T-cell (primary cell): ENCODE data around the gene SCFD2. TPM values are rescaled to one million over a fixed set of nuclear protein-coding genes. Genes with fewer than 3 reads are reported as not detected.

Experiments used
- ATAC-seq, 4 experiments: fragments of 200-7000 bp in 3 of 4; fragments of 150-1000 bp in 1 of 4; cut with Tn5 transposase; replicated peaks in 1 of 4; 1 replicate in 3 of 4; 2 replicates in 1 of 4; pipeline ENCODE4 v1.10.0; 2021; ENCODE audit warnings: moderate library complexity in 3 of 4, mild to moderate bottlenecking in 2 of 4, moderate number of reproducible peaks in 1 of 4
- CTCF ChIA-PET, 2 donors: fragments of 300-600 bp; sonication (Branson Sonifier 250); formaldehyde crosslinking; loops; one replicate each; lab custom pipeline; 2022; ENCODE audit warnings: antibody characterized with exemption in 2 of 2; lab: Charles Lee
- POLR2A ChIA-PET, 2 donors: fragments of 300-600 bp; sonication (Branson Sonifier 250); formaldehyde crosslinking; loops; one replicate each; lab custom pipeline; 2022; ENCODE audit warnings: antibody characterized with exemption in 2 of 2; lab: Charles Lee
- DNase-seq, 35 experiments: peaks; one replicate each; pipeline versions ENCODE4 v3.0.0 to v3.0.0-alpha.2; 2013 to 2023
- H3K27ac ChIP-seq: one replicate; pipeline ENCODE4 v1.5.1; 2013; ENCODE audit warnings: low read length
- H3K27me3 ChIP-seq, 2 experiments: replicated peaks in 1 of 2; 1 replicate in 1 of 2; 2 replicates in 1 of 2; pipeline versions ENCODE4 v1.6.1 to v1.7.0; 2013; ENCODE audit warnings: low read length in 1 of 2, mixed read lengths in 1 of 2; ENCODE audit not compliant: control insufficient read depth in 2 of 2, insufficient read depth in 2 of 2; ENCODE audit errors: extremely low read depth in 1 of 2
- H3K36me3 ChIP-seq, 2 donors: 1 replicate in 1 of 2; 2 replicates in 1 of 2; pipeline versions ENCODE4 v1.6.1 to v1.7.0; 2013; ENCODE audit warnings: low read length in 1 of 2; ENCODE audit not compliant: control insufficient read depth in 2 of 2, insufficient read depth in 1 of 2; ENCODE audit errors: extremely low read depth in 1 of 2
- H3K4me1 ChIP-seq, 2 experiments: 1 replicate in 1 of 2; 2 replicates in 1 of 2; pipeline versions ENCODE4 v1.6.1 to v1.7.0; 2013; ENCODE audit warnings: low read length in 2 of 2, mixed read lengths in 1 of 2; ENCODE audit not compliant: insufficient read depth in 2 of 2, control insufficient read depth in 1 of 2; ENCODE audit errors: extremely low read depth in 1 of 2
- H3K4me3 ChIP-seq, 2 donors: 1 replicate in 1 of 2; 2 replicates in 1 of 2; pipeline versions ENCODE4 v1.5.1 to v1.7.0; 2013; ENCODE audit warnings: mild to moderate bottlenecking in 2 of 2, low read length in 1 of 2, moderate library complexity in 1 of 2; ENCODE audit not compliant: control insufficient read depth in 1 of 2; ENCODE audit errors: extremely low read depth in 1 of 2
- H3K9me3 ChIP-seq: 2 replicates; pipeline ENCODE4 v1.7.0; 2013
- H3K27ac Mint-ChIP-seq, 2 donors: one replicate each; pipeline ENCODE4 v1.8.0; 2020 to 2021; ENCODE audit warnings: mild to moderate bottlenecking in 2 of 2, mixed read lengths in 2 of 2
- H3K27me3 Mint-ChIP-seq, 2 donors: one replicate each; pipeline ENCODE4 v1.8.0; 2021 to 2022; ENCODE audit warnings: mixed read lengths in 2 of 2
- H3K36me3 Mint-ChIP-seq: one replicate; pipeline ENCODE4 v1.8.0; 2021; ENCODE audit warnings: mixed read lengths
- H3K4me1 Mint-ChIP-seq, 3 donors: one replicate each; pipeline ENCODE4 v1.8.0; 2020 to 2022; ENCODE audit warnings: mixed read lengths in 3 of 3, mild to moderate bottlenecking in 1 of 3
- H3K4me3 Mint-ChIP-seq, 3 donors: one replicate each; pipeline ENCODE4 v1.8.0; 2020 to 2022; ENCODE audit warnings: mild to moderate bottlenecking in 3 of 3, mixed read lengths in 3 of 3, moderate library complexity in 3 of 3
- H3K9me3 Mint-ChIP-seq, 3 donors: one replicate each; pipeline ENCODE4 v1.8.0; 2020 to 2022; ENCODE audit warnings: mixed read lengths in 3 of 3
- WGBS: methylation state at CpG from one replicate; pipeline ENCODE4 v1.1.5; 2013; ENCODE audit warnings: missing lambda C conversion rate; ENCODE audit not compliant: insufficient coverage; 5-methylcytosine and 5-hydroxymethylcytosine counted together
- total RNA-seq, 35 experiments: library from RNA in 6 of 35; stranded (reverse) in 6 of 35; fragments of 120-200 nt in 1 of 35; gene quantifications; one replicate each; pipeline versions ENCODE4 v1.2.1 to v1.2.4 and lab custom pipeline; 2013 to 2026

Gene SCFD2
- total RNA-seq, 5 donors from 2014 or later (not counting 1 experiment from before 2014, with no cell fraction given), result 19.0 to 28.9 (median 21.8) TPM

DNA sequence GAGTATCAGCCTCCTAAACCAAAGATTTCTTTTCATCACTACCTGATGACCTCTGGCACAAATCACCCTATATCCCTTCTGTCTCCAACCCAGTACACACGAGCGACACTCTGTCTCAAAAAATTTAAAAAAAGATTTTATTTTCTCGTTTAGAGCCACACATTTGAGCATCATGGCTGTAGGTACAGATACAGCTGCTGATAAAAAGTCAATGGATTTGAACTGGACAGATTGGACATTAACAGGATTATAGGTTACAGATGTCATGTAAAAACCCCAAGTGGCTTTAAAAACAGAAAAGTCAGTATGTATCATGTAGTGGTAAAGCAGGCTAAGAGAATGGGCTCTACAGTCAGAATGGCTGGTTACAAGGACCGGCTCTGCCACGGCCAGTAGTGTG, 171.1 kb downstream of the SCFD2 start:
- ChIA-PET CTCF (interaction anchor here (1.3 to 3.2 kb wide), 2 partner anchors 10 to 1038 kb away, joined by 5 to 24 read pairs; no protein-coding TSS in a partner anchor), POLR2A (no interaction called here)
- no peaks in the 10 kb centered on the region for H3K36me3 Mint-ChIP-seq
- no peaks in the 10 kb centered on the region for H3K9me3 ChIP-seq
- H3K27ac ChIP-seq, result no peak overlapping the region
- WGBS, result 93% methylated on average over 2 of the region's 5 CpGs
- no peak overlapping the region for H3K4me3 ChIP-seq
- H3K36me3 ChIP-seq, result no peaks in the 10 kb centered on the region
- no peaks in the 10 kb centered on the region for H3K27me3 ChIP-seq
- H3K27ac Mint-ChIP-seq, result no peak overlapping the region
- no peaks in the 10 kb centered on the region for H3K27me3 Mint-ChIP-seq
- H3K4me1 Mint-ChIP-seq, result no peaks in the 10 kb centered on the region
- DNase-seq, result no peak
- no peaks in the 10 kb centered on the region for H3K4me1 ChIP-seq
- no peak for ATAC-seq
- H3K9me3 Mint-ChIP-seq, result no peaks in the 10 kb centered on the region
- H3K4me3 Mint-ChIP-seq, result no peak overlapping the region

- H3K36me3 ChIP-seq, result no peaks in the 10 kb centered on the region
- ChIA-PET POLR2A (no interaction called here), CTCF (no interaction called here)
- H3K9me3 ChIP-seq, result no peaks in the 10 kb centered on the region
- H3K27me3 ChIP-seq, result no peaks in the 10 kb centered on the region
- H3K27me3 Mint-ChIP-seq, result no peaks in the 10 kb centered on the region
- no peak overlapping the region for H3K4me3 ChIP-seq
- H3K9me3 Mint-ChIP-seq, result no peaks in the 10 kb centered on the region
- no peaks in the 10 kb centered on the region for H3K36me3 Mint-ChIP-seq
- DNase-seq (no peak), ATAC-seq (no peak)
- H3K27ac Mint-ChIP-seq, result no peak overlapping the region
- H3K4me3 Mint-ChIP-seq, result no peak overlapping the region
- H3K4me1 Mint-ChIP-seq, result peaks cover 0 to 2% (median 0%) of the 10 kb centered on the region in 3 donors
- no CpG with 5 or more reads among the region's 1 CpG for WGBS
- H3K27ac ChIP-seq, result no peak overlapping the region
- H3K4me1 ChIP-seq, result no peaks in the 10 kb centered on the region
Measured at GRCh38 chr4:53193111-53193510, 172.8 kb downstream of the SCFD2 start.

GRCh38 chr4:53192496-53192895, 173.4 kb downstream of the SCFD2 start:
- ATAC-seq (no peak), DNase-seq (no peak)
- H3K4me3 Mint-ChIP-seq, result no peak overlapping the region
- H3K9me3 Mint-ChIP-seq, result no peaks in the 10 kb centered on the region
- Histone ChIP-seq H3K27ac (no peak overlapping the region), H3K4me3 (no peak overlapping the region), H3K9me3 (no peaks in the 10 kb centered on the region), H3K4me1 (no peaks in the 10 kb centered on the region), H3K27me3 (no peaks in the 10 kb centered on the region), H3K36me3 (no peaks in the 10 kb centered on the region)
- H3K4me1 Mint-ChIP-seq, result peaks cover 0 to 2% (median 0%) of the 10 kb centered on the region in 3 donors
- H3K36me3 Mint-ChIP-seq, result no peaks in the 10 kb centered on the region
- no peak overlapping the region for H3K27ac Mint-ChIP-seq
- no CpG with 5 or more reads among the region's 3 CpGs for whole genome bisulfite sequencing
- no peaks in the 10 kb centered on the region for H3K27me3 Mint-ChIP-seq
- ChIA-PET CTCF (no interaction called here), POLR2A (no interaction called here)

DNA sequence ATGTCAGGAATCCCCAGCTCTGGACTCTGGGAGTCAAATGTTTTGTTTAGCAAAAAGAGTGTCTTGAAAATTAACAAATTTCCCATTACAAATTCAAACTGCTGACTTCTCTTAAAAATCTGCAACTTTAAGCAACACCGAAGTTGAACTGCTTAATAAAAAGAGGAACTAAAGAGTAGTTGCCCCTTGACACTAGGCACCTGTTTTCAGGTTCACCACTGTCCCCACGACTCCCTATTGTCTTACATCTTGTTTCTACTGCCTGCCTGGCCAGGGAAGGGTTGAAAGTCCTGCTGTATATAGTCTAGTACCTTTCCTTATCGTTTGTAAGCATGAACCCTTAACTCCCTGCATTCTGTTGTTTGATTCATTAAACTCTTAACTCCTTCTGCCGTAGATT, 173.9 kb downstream of the SCFD2 start:
- Mint-ChIP-seq H3K4me3 (no peak overlapping the region), H3K36me3 (no peaks in the 10 kb centered on the region), H3K9me3 (no peaks in the 10 kb centered on the region), H3K4me1 (peaks cover 0 to 2% (median 0%) of the 10 kb centered on the region in 3 donors), H3K27me3 (no peaks in the 10 kb centered on the region), H3K27ac (no peak overlapping the region)
- 83% methylated on average over 1 of the region's 4 CpGs for WGBS
- no peaks in the 10 kb centered on the region for H3K36me3 ChIP-seq
- H3K4me3 ChIP-seq, result no peak overlapping the region
- H3K9me3 ChIP-seq, result no peaks in the 10 kb centered on the region
- H3K27ac ChIP-seq, result no peak overlapping the region
- no peak for DNase-seq
- H3K4me1 ChIP-seq, result no peaks in the 10 kb centered on the region
- ATAC-seq, result no peak
- ChIA-PET CTCF (no interaction called here), POLR2A (no interaction called here)
- no peaks in the 10 kb centered on the region for H3K27me3 ChIP-seq

- no peaks in the 10 kb centered on the region for H3K4me1 ChIP-seq
- peaks cover 0 to 2% (median 0%) of the 10 kb centered on the region in 3 donors for H3K4me1 Mint-ChIP-seq
- no peak overlapping the region for H3K4me3 Mint-ChIP-seq
- H3K27ac Mint-ChIP-seq, result no peak overlapping the region
- H3K9me3 ChIP-seq, result no peaks in the 10 kb centered on the region
- ATAC-seq, result no peak
- WGBS, result no CpG with 5 or more reads among the region's 1 CpG
- peaks cover 0 to 2% of the 10 kb centered on the region in 2 donors for H3K36me3 ChIP-seq
- no peak overlapping the region for H3K4me3 ChIP-seq
- H3K27me3 Mint-ChIP-seq, result no peaks in the 10 kb centered on the region
- ChIA-PET CTCF (interaction anchor here (1.0 to 1.4 kb wide), 2 partner anchors 10 kb away, joined by 3 read pairs; no protein-coding TSS in a partner anchor), POLR2A (no interaction called here)
- peaks cover 19% of the 10 kb centered on the region for H3K36me3 Mint-ChIP-seq
- H3K27ac ChIP-seq, result no peak overlapping the region
- H3K27me3 ChIP-seq, result no peaks in the 10 kb centered on the region
- no peaks in the 10 kb centered on the region for H3K9me3 Mint-ChIP-seq
- no peak for DNase-seq
Measured at GRCh38 chr4:53189011-53189410, 176.8 kb downstream of the SCFD2 start.

GRCh38 chr4:53186714-53187358, 179.0 kb downstream of the SCFD2 start:
- H3K4me3 Mint-ChIP-seq, result no peak overlapping the region
- peaks cover 0 to 3% (median 0%) of the 10 kb centered on the region in 3 donors for H3K9me3 Mint-ChIP-seq
- H3K27ac Mint-ChIP-seq, result no peak overlapping the region
- H3K4me1 Mint-ChIP-seq, result peaks cover 0 to 2% (median 0%) of the 10 kb centered on the region in 3 donors
- Histone ChIP-seq H3K27me3 (no peaks in the 10 kb centered on the region), H3K27ac (no peak overlapping the region), H3K4me1 (no peaks in the 10 kb centered on the region), H3K36me3 (peaks cover 0 to 4% of the 10 kb centered on the region in 2 donors), H3K4me3 (no peak overlapping the region), H3K9me3 (no peaks in the 10 kb centered on the region)
- H3K27me3 Mint-ChIP-seq, result no peaks in the 10 kb centered on the region
- peaks cover 34% of the 10 kb centered on the region for H3K36me3 Mint-ChIP-seq
- ChIA-PET POLR2A (no interaction called here), CTCF (interaction anchor here in 1 of 2 donors (0.6 kb wide), 1 partner anchor 11 kb away, joined by 4 read pairs; no protein-coding TSS in a partner anchor)
- WGBS, result no CpG with 5 or more reads among the region's 4 CpGs
- ATAC-seq (no peak), DNase-seq (no peak)
